Endothelial cell of umbilical vein (primary cell): ENCODE measurements around the gene CFAP97D1. TPM values are rescaled to one million over a fixed set of nuclear protein-coding genes. Genes with fewer than 3 reads are reported as not detected.

Source experiments
- BruUV-seq: library from RNA; stranded (reverse); fragments of 400-500 nt; replicated peaks from 2 replicates; lab custom pipeline; 2021; lab: Mats Ljungman, UMichigan
- CTCF ChIA-PET: fragments of 300-600, 350-600 bp; sonication (Branson Sonifier 250); formaldehyde crosslinking; loops from one replicate; lab custom pipeline; 2021; ENCODE audit warnings: antibody characterized with exemption, inconsistent platforms; lab: Charles Lee
- POLR2A ChIA-PET: fragments of 300-600, 350-600 bp; sonication (Branson Sonifier 250); formaldehyde crosslinking; loops from one replicate; lab custom pipeline; 2021; ENCODE audit warnings: antibody characterized with exemption, inconsistent platforms; lab: Charles Lee
- DNase-seq: peaks from one replicate; pipeline ENCODE4 v3.0.0-alpha.2; 2011; ENCODE audit warnings: low read depth, low spot score
- FAIRE-seq: peaks from 2 replicates; lab custom pipeline; 2011; peaks lifted over from hg19 to GRCh38; lab: Jason Lieb, UNC
- H2AFZ ChIP-seq: 2 replicates; pipeline ENCODE4 v1.6.0; 2012; ENCODE audit warnings: low read depth, low read length, control low read depth, inconsistent platforms
- H3K27ac ChIP-seq: 2 replicates; pipeline ENCODE4 v1.5.1; 2011; ENCODE audit warnings: low read depth, mild to moderate bottlenecking, control low read depth, low read length, moderate library complexity; ENCODE audit not compliant: insufficient read depth
- H3K27me3 ChIP-seq, 2 experiments: 2 replicates each; pipeline versions ENCODE4 v1.6.0 to v1.6.1; 2011; ENCODE audit warnings: low read length in 2 of 2, mixed read lengths in 1 of 2; ENCODE audit not compliant: control insufficient read depth in 2 of 2, insufficient read depth in 2 of 2
- H3K36me3 ChIP-seq, 2 experiments: 2 replicates in 1 of 2; 3 replicates in 1 of 2; pipeline ENCODE4 v1.5.1; 2011; ENCODE audit warnings: low read length in 2 of 2, mild to moderate bottlenecking in 1 of 2, moderate library complexity in 1 of 2; ENCODE audit not compliant: control insufficient read depth in 2 of 2, insufficient read depth in 2 of 2; ENCODE audit errors: extremely low read depth in 1 of 2
- H3K4me1 ChIP-seq: 3 replicates; pipeline ENCODE4 v1.5.1; 2011; ENCODE audit warnings: mild to moderate bottlenecking, low read length; ENCODE audit not compliant: control insufficient read depth, insufficient read depth; ENCODE audit errors: extremely low read depth
- H3K4me2 ChIP-seq: 2 replicates; pipeline ENCODE4 v1.6.1; 2011; ENCODE audit warnings: low read length, control low read depth, mixed read lengths; ENCODE audit not compliant: insufficient read depth
- H3K4me3 ChIP-seq, 3 experiments: fragments of 200-600 bp in 1 of 3; sonication (generic), shearing (Covaris generic) in 1 of 3; replicated peaks in 1 of 3; 2 replicates each; pipeline ENCODE4 v1.5.1; 2011 to 2016; ENCODE audit warnings: control low read depth in 3 of 3, low read length in 3 of 3, mild to moderate bottlenecking in 2 of 3, inconsistent platforms in 1 of 3, low read depth in 1 of 3, moderate library complexity in 1 of 3; ENCODE audit not compliant: insufficient read depth in 1 of 3
- H3K79me2 ChIP-seq: 2 replicates; pipeline ENCODE4 v1.6.0; 2012; ENCODE audit warnings: low read length, inconsistent platforms; ENCODE audit not compliant: control insufficient read depth, insufficient read depth
- H3K9ac ChIP-seq: replicated peaks from 2 replicates; pipeline ENCODE3; 2011; ENCODE audit warnings: low read length, control low read depth; ENCODE audit not compliant: insufficient read depth; ENCODE audit errors: extremely low read depth
- H3K9me1 ChIP-seq: replicated peaks from 3 replicates; pipeline ENCODE4 v1.6.0; 2011; ENCODE audit warnings: mild to moderate bottlenecking, low read length; ENCODE audit not compliant: control insufficient read depth, insufficient read depth; ENCODE audit errors: extremely low read depth
- H3K9me3 ChIP-seq: replicated peaks from 2 replicates; pipeline ENCODE4 v1.5.1; 2012; ENCODE audit warnings: low read length, inconsistent platforms; ENCODE audit not compliant: control insufficient read depth, insufficient read depth
- H4K20me1 ChIP-seq: replicated peaks from 2 replicates; pipeline ENCODE3; 2011; ENCODE audit warnings: mild to moderate bottlenecking, low read length; ENCODE audit not compliant: control insufficient read depth, insufficient read depth; ENCODE audit errors: extremely low read depth
- EZH2 ChIP-seq: IDR thresholded peaks from 2 replicates; pipeline ENCODE4 v1.6.1; 2012; ENCODE audit warnings: borderline replicate concordance, low read depth, mild to moderate bottlenecking, moderate library complexity, low read length, inconsistent platforms; ENCODE audit not compliant: severe bottlenecking
- FOS ChIP-seq: IDR thresholded peaks from 2 replicates; pipeline ENCODE4 v1.6.1; 2011; ENCODE audit warnings: mild to moderate bottlenecking, low read length, moderate library complexity, borderline replicate concordance; ENCODE audit not compliant: insufficient read depth
- GATA2 ChIP-seq: IDR thresholded peaks from 2 replicates; pipeline ENCODE4 v1.7.0; 2011; ENCODE audit warnings: low read depth, mild to moderate bottlenecking, moderate library complexity, mixed read lengths, low read length; ENCODE audit not compliant: insufficient read length, insufficient read depth
- JUN ChIP-seq: IDR thresholded peaks from 2 replicates; pipeline ENCODE4 v1.6.1; 2011; ENCODE audit warnings: borderline replicate concordance, low read depth; ENCODE audit not compliant: insufficient read length, insufficient read depth
- MYC ChIP-seq: IDR thresholded peaks from one replicate; pipeline ENCODE4 v1.6.1; 2011; ENCODE audit warnings: mild to moderate bottlenecking, low read depth, low read length
- POLR2A ChIP-seq: IDR thresholded peaks from 2 replicates; pipeline ENCODE4 v1.6.1; 2012; ENCODE audit warnings: low read depth, mild to moderate bottlenecking, control low read depth, low read length
- POLR2AphosphoS5 ChIP-seq: IDR thresholded peaks from 2 replicates; pipeline ENCODE4 v1.6.1; 2012; ENCODE audit warnings: low read depth, mild to moderate bottlenecking, control low read depth, low read length, moderate library complexity; ENCODE audit not compliant: insufficient read depth
- dilution Hi-C: fragments of 300-500 bp; cut with MboI; formaldehyde crosslinking; loops from one replicate; pipeline ENCODE4 v1.15.0; 2019; ENCODE audit warnings: low sequenced_read_pairs; ENCODE audit not compliant: extremely low pct_ligation_motif_present
- intact Hi-C: fragments of 100-400 bp; cut with micrococcal nuclease; formaldehyde crosslinking; loops from one replicate; pipeline ENCODE4 v1.10.0; 2022
- polyA plus RNA-seq, 4 experiments: library from polyadenylated mRNA; depleted of rRNA in 3 of 4; stranded (reverse) in 3 of 4; unstranded in 1 of 4; fragments of >200 nt; gene quantifications; 2 replicates each; pipeline versions ENCODE4 v1.2.1 to v1.2.3, GENCODE V29; 2011 to 2012; ENCODE audit warnings: missing spikeins in 1 of 4
- total RNA-seq: library from RNA; stranded (reverse); gene quantifications from 2 replicates; pipeline ENCODE4 v1.2.3, GENCODE V29; 2021
- TF ChIP-seq, protein P1 (sequence below): IDR thresholded peaks from 2 replicates; pipeline ENCODE4 v1.6.1; 2011; ENCODE audit not compliant: insufficient read depth, insufficient read length
- TF ChIP-seq, protein P2 (sequence below), 2 donors: IDR thresholded peaks; 1 replicate in 1 of 2; 2 replicates in 1 of 2; pipeline ENCODE4 v1.5.1; 2011; ENCODE audit warnings: low read length in 2 of 2, mild to moderate bottlenecking in 2 of 2, moderate library complexity in 2 of 2, control low read depth in 1 of 2, inconsistent platforms in 1 of 2, low read depth in 1 of 2; ENCODE audit not compliant: insufficient read depth in 1 of 2; ENCODE audit errors: extremely low read depth in 1 of 2

Gene CFAP97D1
- total and polyA plus RNA-seq, 2 donors (not counting 3 experiments of a cell fraction or from before 2014, with no cell fraction given), result not detected

DNA sequence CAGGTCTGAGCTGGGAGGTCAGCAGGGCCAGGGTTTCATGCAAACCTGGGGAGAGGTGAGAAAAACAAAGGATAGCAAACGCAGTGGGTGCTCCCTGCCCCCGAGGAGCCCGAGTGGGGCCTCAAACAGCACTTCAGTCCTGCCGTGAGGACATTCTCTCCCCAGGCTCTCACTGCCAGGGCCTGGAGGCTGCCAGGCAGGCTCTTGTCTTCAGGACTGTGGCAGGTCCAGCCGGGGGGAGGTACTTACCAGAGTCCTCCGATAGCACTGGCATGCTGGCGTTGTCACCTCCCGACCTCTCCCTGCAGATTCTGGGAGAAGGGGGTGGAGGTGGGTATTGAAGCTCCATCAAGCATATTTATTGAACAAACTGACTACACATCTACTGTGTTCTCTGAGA lies 51.4 kb downstream of the CFAP97D1 start:
- Histone ChIP-seq H4K20me1 (no peaks in the 10 kb centered on the region), H3K4me3 (no peak overlapping the region), H3K27me3 (no peaks in the 10 kb centered on the region), H3K9ac (no peak overlapping the region), H3K36me3 (peaks cover 0 to 2% of the 10 kb centered on the region in 2 experiments), H3K27ac (no peak overlapping the region), H3K9me1 (no peaks in the 10 kb centered on the region), H3K4me2 (no peak overlapping the region), H2AFZ (no peak overlapping the region), H3K79me2 (no peaks in the 10 kb centered on the region), H3K4me1 (peaks cover 2% of the 10 kb centered on the region), H3K9me3 (no peaks in the 10 kb centered on the region)
- BruUV-seq, result TSS peak; percentile 23
- no peak for DNase-seq
- TF ChIP-seq, protein P1, sequence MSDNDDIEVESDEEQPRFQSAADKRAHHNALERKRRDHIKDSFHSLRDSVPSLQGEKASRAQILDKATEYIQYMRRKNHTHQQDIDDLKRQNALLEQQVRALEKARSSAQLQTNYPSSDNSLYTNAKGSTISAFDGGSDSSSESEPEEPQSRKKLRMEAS, result no peak
- no peak for TF ChIP-seq GATA2
- TF ChIP-seq POLR2AphosphoS5, result no peak
- TF ChIP-seq EZH2, result no peak
- no peak for TF ChIP-seq POLR2A
- intact Hi-C loops, result loop anchor here (2.0 kb wide), 1 partner anchor 53 kb away; the partner anchor contains the start of gene DUSP3
- dilution Hi-C loops, result no loop called here
- no peak for FAIRE-seq
- ChIA-PET POLR2A (no interaction called here), CTCF (interaction anchor here (1.0 to 5.8 kb wide), 2 partner anchors 9 to 15 kb away, joined by 3 to 28 read pairs; partner anchors contain the start of gene CD300LG)

DNA sequence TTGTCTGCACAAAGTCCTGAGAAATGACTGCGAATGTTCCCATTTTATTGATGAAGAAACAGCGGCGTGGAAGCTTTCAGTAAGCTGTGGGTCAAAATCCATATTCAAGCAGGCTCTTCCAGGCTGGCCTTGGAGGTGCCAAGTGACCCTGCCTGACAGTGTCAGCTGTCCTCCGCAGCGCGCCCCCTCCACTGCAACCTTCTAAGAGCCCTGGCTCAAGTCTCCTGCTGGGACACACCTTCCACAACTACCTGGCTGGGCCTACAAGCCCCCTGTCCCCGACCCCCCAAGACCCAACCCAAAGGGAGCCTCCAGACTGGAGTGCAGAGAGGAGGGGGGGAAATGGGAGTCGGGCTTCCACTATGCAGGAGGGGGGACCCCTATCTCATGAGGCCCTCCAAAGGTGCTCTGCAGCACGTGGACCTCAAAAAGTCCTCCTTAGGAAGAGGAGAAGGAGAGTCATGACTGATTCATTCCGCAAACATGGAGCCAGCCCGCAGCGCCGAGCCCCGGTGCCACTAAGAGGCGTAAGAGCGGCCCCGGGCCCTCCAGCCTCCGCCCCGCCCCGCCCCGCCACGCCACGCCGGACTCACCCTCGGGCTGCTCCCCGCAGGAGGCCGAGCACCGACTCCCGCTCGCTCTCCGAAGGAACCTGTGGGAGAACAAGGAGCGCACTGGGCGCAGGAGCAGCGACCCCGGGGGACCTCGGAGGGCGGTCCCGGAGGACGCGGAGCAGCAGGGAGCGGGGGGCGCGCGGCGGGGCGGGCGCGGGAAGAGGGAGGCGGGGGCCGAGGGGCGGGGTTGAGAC lies 52.1 kb downstream of the CFAP97D1 start:
- DNase-seq (peak; percentile 48), FAIRE-seq (peak; percentile 48)
- peaks cover 2% of the 10 kb centered on the region for H3K4me1 ChIP-seq
- no TSS peak for BruUV-seq
- H3K27me3 ChIP-seq, result no peaks in the 10 kb centered on the region
- intact Hi-C loops (loop anchor here (2.0 kb wide), 1 partner anchor 54 kb away; the partner anchor contains the start of gene DUSP3), dilution Hi-C loops (no loop called here)
- TF ChIP-seq MYC (no peak), POLR2AphosphoS5 (no peak), FOS (peak; percentile 26), POLR2A (no peak), GATA2 (no peak), EZH2 (no peak), JUN (no peak)
- TF ChIP-seq, protein P1, result no peak
- TF ChIP-seq, protein P2, sequence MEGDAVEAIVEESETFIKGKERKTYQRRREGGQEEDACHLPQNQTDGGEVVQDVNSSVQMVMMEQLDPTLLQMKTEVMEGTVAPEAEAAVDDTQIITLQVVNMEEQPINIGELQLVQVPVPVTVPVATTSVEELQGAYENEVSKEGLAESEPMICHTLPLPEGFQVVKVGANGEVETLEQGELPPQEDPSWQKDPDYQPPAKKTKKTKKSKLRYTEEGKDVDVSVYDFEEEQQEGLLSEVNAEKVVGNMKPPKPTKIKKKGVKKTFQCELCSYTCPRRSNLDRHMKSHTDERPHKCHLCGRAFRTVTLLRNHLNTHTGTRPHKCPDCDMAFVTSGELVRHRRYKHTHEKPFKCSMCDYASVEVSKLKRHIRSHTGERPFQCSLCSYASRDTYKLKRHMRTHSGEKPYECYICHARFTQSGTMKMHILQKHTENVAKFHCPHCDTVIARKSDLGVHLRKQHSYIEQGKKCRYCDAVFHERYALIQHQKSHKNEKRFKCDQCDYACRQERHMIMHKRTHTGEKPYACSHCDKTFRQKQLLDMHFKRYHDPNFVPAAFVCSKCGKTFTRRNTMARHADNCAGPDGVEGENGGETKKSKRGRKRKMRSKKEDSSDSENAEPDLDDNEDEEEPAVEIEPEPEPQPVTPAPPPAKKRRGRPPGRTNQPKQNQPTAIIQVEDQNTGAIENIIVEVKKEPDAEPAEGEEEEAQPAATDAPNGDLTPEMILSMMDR (IDR thresholded peaks at IDR 0.05; ENCODE audit: extremely low read depth in 1 of 2, insufficient read depth in 1 of 2, low read depth in 1 of 2, low read length in 2 of 2), result no peak
- H3K4me2 ChIP-seq, result peak overlapping the region; percentile 47
- H3K79me2 ChIP-seq, result no peaks in the 10 kb centered on the region
- no peaks in the 10 kb centered on the region for H3K9me1 ChIP-seq
- H2AFZ ChIP-seq, result peak overlapping the region; percentile 43
- no peaks in the 10 kb centered on the region for H3K9me3 ChIP-seq
- ChIA-PET CTCF (interaction anchor here (5.8 kb wide), 1 partner anchor 14 kb away, joined by 28 read pairs; the partner anchor contains the start of gene CD300LG), POLR2A (no interaction called here)
- peak overlapping the region; percentile 46 for H3K9ac ChIP-seq
- H3K4me3 ChIP-seq, result peak overlapping the region; percentile 33 to 85 (median 47)
- H3K36me3 ChIP-seq, result peaks cover 0 to 2% of the 10 kb centered on the region in 2 experiments
- no peaks in the 10 kb centered on the region for H4K20me1 ChIP-seq
- H3K27ac ChIP-seq, result no peak overlapping the region
